NOMO-1 treated with dmso at 0.1 percent for 144 hours (cell line): Measurements from ENCODE around the gene GPR89B.
"Not testable (repeated sequence)": the region's sequence is repeated elsewhere in the genome, so short reads cannot be mapped to it uniquely, and the experiment has no call there.

Source experiments
- DNase-seq: peaks from one replicate; lab custom pipeline; 2025; ENCODE audit not compliant: unreplicated experiment; lab: John Stamatoyannopoulos, UW

Gene GPR89B

DNA sequence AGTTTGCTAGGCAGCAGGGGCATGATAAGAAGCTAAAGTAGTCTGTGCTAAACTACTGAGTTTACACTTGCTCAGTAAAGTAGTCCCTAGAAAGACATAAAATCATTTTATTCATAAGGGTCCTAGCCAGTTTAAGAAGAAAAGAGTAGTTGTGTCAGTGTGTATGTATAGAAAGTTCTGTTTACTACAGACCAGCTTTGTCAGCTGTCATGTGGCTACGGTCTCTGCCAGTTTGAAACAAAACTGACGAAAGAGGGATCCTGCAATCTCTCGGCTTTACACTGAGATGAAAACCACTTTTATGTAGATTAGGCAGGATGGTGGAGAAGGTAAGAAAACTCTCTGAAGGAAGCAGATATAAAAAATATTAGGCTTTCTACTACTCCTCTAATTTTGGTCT, 7.1 kb downstream of the GPR89B start:
- not testable (repeated sequence) for DNase-seq

DNA sequence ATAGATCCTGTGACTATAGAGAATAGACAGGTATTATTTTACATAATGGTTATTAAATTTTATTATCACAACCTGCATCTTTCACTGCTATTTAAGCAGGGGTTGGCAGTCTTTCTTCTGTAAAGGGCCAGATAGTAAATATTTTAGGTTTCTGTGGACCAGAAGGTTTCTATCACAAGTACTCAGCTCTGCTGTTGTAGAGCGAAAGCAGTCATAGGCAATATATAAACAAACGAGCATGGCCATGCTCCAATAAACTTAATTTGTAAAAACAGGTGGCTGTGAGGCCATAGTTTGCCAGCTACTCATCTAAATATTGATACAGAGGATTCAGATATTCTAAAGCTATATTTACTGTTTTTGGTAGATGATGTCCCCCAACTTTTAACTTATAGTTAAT, 12.2 kb downstream of the GPR89B start:
- DNase-seq, result not testable (repeated sequence)

DNA sequence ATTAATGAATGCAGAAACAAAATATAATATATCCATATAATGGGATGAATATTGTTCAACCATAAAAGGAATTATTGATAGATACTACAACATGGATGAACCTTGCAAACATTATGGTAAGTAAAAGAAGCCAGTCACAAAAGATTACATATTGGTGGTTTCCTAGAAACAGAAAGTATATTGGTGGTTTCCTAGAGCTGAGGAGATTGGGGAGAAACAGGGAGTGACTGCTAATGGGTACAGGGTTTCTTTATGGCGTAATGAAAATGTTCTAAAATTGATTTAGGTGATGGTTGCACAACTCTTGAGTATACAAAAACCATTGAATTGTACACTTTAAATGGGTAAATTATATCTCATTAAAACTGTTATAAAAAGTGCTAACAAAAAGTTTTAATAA, 14.3 kb downstream of the GPR89B start:
- DNase-seq, result not testable (repeated sequence)

DNA sequence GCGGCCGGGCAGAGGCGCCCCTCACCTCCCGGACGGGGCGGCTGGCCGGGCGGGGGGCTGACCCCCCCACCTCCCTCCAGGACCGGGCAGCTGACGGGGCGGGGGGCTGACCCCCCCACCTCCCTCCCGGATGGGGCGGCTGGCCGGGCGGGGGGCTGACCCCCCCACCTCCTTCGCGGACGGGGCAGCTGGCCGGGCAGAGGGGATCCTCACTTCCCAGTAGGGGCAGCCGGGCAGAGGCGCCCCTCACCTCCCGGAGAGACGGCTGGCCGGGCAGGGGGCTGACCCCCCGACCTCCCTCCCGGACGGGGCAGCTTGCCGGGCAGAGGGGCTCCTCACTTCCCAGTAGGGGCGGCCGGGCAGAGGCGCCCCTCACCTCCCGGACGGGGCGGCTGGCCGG, 21.3 kb downstream of the GPR89B start:
- not testable (repeated sequence) for DNase-seq

DNA sequence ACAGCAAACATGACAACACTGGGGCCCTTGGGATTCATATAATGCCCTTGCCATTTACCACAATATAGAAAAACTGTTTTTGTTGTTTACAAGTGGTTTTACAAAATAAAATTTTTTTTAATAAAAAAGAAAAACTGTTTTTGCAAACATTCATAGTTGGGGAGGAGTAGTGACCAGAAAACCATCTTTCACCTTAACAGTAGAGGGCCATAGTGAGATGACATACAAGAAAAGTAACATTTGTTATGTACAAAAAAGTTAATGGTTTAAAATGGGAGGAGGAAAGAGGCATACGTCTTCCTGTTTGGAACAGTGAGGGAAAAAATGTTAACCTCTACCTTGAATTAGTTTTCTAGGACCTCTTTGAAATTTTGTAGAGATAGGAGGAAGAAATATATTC, 30.7 kb downstream of the GPR89B start:
- not testable (repeated sequence) for DNase-seq

DNA sequence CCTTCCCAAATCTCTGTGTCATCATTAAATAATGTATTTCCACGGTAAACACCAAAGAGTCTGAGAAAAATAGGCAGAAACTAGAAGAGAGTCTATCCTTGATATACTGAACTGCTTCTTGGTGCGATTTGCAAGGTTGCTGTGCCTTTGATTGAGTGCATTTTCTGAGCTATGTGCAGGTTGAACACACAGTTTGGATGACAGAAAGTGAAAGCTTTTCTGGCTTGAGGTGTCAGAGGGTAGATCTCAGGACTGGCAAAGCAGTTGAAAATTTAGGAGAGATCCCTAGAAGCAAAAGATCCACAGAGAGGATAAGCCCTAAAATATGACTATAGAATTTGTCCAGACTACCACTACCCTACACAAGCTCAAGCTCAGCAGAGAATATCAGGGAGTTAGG, 31.5 kb downstream of the GPR89B start:
- not testable (repeated sequence) for DNase-seq

DNA sequence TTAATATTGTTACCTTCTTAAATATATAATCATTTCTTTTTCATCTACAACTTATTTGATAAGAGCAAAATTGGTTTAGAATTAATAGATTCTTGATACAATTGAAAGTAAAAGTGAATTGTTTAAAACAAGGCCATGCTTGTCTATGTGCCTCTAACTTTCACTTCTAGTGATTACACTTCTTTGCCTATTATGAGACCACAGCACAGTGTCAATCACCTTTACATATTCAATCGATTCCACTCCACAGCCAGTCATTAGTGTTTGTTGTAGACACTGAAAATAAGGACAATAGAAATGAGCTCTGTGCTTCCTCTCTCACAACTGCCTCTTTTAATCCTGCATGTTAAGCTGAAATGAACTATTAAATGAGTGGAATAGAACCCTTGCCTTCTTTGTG, 36.4 kb downstream of the GPR89B start:
- not testable (repeated sequence) for DNase-seq

DNA sequence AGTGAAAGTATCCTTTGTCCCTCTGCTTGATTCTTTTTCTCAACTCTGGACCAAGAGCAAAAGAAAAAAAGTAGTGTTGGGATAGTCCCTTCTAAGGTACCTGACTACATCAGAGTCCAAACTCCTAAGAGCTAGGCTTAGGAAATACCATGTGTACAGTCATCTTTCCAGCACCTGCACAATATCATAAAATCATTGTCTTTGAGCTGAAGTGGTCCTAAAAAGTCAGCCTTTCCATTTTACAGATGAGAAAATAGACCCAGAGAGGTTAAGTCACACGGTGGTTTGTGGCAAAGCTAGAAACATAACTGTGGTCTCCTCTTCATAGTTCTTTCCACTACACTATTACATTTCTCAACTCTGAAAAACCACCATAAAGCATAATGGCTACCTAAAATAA, 38.4 kb downstream of the GPR89B start:
- not testable (repeated sequence) for DNase-seq

DNA sequence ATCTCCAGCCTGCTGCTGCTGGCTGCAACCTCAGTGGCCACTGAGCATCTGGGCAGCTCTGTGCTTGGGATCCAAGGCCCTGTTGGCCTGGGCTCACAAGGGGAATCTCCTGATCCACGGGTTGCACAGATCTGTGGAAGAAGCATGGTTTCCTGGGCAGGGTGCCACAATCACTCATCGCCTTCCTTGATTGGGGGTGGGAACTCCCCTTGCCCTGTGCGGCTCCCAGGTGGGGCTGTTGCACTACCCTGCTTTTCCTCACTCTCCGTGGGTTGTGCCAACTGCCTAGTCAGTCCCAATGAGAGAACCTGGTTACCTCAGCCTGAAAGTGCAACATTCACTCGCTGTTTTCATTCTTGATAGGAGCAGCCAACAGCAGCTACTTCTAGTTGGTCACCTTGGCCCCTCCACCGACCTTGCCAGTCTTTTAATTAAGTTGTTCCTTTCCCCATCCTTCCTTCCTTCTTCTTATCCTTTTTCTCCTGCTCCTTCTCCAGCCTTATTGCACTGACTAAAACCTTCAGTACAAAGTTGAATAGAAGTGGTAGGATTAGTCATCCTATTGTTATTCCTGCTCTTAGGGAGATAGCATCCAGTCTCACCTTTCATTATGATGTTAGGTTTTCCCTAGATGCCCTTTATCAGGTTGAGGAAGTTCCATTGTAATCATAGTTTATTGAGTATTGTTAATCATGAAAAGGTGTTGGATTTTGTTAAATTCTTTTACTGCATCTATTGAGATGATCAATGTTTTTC, 50.9 kb downstream of the GPR89B start:
- DNase-seq, result not testable (repeated sequence)

DNA sequence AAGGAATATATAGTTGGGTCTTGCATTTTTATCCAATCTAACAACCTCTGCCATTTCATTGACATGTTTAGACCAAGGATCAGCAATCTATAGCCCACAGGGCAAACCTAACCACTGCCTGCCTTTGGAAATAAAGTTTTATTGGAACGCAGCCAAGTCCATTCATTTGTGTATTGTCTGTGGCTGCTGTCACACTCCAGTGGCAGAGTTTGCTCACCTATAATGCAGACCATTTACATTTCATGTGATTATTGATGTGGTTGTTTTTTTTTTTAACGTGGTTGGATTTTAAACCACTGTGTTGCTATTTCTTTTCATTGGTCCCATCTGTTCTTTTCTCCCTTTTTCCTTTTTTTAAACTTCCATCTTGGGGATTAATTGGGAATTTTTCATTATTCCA, 57.2 kb downstream of the GPR89B start:
- not testable (repeated sequence) for DNase-seq

DNA sequence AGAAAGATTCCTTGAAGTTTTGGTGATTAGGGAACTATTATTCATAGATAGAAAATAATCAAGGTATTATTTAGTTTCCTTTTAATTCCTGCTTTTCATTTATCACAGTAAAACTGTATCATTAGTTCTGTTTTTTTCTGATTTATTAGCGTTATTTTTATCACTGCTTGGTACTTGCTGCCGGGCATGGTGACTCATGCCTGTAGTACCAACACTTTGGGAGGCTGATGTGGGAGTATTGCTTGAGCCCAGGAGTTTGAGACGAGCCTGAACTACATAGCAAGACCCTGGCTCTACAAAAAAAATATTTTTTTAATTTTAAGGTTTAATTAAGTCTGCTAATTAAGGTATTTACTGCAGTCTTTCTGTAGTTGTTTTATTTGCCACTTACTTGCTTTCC, 59.7 kb downstream of the GPR89B start:
- not testable (repeated sequence) for DNase-seq

DNA sequence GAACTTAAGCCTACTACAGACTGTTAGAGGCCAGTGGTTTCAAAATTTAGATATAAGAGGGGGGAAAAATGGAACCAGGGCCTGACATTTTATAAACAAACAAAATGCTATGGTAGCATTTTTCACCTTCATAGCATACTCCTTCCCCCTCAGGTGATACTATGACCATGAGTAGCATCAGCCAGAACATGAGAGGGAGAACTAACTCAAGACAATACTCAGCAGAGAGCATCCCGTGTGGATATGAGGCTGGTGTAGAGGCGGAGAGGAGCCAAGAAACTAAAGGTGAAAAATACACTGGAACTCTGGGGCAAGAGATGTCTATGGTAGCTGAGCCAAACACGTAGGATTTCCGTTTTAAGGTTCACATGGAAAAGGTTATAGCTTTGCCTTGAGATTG, 64.7 kb downstream of the GPR89B start:
- not testable (repeated sequence) for DNase-seq

DNA sequence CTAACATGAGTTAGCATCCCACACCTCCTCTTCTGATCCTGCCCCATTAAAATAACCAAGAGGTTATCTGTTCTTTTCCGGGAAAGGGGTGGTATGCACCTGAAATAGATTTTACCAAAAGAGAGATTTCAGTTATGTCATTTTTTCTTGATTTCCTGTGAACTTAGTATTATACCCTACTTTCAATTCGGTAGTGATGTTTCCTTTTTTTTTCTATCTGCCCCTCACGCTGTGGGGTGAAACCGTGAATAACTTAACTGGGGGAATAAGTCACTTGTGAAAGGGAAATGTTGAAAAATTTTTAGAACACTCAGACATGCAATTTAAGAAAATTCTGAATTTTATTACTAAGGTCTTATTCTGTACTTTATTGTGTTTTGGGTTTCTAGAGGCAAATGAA, 65.2 kb downstream of the GPR89B start:
- DNase-seq, result not testable (repeated sequence)

DNA sequence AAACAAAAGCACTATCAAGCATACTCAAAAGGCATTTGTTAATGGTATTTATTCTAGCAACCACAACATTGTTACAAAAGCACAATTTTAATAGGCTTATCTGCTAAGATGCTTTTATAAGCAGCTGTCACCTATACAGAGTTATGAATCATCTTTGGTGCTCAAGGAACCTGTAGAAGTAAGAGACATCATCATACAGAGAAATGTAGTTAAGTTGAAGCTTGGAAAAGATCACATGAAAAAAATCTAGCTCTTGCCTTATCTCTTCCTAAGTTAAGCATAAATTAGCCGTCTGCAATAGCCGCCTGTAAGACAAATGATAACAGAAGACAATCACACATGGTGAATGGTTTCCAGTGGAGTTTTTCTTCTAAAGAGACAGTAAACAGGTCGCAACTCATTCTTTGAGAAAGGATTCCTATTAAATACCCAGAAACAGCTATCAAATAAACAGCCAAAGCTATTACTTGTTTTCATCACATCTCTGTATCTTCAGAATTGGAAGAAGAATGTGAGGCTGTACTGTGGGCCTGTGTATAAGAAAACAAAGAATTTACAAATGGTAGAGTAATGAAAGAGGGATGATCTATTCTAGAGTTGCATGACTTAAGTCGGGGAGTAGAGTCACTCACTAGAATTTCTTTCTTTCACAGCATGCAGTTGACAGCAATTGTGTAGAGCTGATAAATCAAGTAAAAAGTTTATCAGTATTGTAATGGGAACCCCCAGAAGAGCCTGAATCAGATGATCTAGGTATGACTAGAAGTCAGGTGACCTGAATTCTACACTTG, 65.8 kb downstream of the GPR89B start:
- not testable (repeated sequence) for DNase-seq

DNA sequence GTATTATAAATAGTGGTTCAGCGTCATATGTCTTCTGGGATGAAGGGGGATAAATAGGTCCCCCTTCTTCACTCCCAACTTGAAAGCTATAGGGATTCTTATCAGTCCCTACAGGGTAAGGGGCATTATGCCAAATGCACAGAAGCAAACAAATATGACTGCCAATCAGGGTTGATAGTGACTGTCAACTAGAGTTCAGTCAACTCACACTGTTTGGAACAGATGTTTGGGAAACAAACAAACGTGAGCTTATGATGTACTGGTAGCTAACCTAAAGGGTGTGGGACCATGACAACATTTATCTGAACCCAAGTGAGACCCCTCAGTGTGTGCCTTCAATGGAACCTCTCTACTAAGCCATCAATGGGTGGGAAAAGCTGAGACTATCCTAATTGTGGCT, 67.9 kb downstream of the GPR89B start:
- DNase-seq, result not testable (repeated sequence)

DNA sequence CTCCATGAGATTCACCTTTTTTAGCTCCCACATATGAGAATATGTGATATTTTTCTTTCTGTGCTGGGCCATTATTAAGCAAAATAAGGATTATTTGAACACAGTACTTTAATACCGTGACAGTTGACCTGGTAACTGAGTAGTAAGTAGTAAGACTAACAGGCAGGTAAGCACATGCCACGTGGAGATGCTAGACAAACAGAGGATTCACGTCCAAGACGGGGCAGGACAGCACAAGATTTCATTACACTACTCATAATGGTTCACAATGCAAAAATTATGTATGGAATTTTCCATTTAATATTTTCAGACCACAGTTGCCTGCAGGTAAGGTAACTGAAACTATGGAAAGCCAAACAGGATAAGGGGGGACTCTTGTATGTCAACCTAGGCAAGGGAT, 79.5 kb downstream of the GPR89B start:
- not testable (repeated sequence) for DNase-seq

DNA sequence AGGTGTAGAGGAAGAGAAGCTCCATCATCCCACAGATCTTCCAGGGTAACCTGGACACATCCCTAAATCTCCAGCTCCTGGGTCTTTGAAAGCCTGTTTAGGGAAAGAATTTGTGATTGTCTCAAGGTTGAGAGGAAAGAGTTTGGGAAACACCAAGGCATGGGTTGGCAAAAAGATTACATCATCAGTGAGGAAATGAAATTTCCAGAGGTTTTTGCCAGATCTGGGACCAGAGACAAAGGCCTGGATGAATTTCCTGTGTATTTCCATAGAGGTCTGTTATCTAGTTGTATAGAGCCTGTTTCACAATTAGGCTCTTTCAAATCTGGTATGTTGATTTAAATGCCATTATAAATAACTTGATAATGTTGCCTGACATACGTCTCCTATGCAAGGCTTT, 82.3 kb downstream of the GPR89B start:
- DNase-seq, result no peak

DNA sequence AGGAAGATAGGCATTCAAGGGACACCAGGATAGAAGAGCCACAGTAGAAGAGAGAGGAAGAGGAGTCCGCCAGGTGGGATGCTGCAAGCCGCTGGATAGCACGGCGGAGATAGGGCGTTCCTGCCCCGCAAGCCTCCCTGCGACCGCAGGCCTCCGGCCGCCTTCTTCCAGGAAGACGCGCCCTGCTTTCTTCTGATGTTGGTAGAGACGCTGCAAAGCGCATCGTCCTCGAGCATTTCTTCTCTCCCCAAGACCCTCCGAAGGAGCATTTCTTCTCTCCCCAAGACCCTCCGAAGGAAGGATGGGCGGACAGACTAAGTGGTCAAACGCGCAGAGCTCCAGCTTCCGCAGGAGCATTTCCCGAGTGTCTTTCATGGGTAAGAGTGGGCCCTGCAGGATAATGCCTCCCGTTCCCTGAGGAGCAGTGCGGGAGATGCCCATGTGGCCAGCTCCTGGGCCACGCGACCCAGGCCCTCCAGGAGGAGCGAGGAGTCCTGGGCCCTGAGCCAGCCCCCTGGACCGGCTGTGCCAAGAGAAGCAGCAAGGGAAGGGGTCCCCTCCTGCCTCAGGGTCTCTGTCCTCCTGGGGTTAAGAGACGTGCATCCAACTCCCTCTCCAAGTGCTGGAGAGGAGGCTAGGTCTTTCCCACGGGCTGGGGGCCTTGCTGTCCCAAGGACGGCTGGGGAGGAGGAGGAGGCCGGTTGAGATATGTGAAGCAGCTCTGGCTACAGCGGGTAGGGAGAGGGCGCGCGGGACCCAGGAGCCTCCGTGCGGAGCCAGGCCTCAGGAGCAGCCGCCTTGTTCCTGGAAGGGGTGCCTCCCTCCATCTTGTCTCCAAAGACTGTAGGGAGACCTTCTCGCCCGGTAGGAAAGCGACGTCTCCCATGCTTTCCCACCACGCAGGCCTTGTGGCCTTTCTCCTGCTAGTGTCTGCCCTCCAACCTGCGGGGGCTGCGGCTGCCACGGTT, 85.2 kb downstream of the GPR89B start:
- DNase-seq, result not testable (repeated sequence)

DNA sequence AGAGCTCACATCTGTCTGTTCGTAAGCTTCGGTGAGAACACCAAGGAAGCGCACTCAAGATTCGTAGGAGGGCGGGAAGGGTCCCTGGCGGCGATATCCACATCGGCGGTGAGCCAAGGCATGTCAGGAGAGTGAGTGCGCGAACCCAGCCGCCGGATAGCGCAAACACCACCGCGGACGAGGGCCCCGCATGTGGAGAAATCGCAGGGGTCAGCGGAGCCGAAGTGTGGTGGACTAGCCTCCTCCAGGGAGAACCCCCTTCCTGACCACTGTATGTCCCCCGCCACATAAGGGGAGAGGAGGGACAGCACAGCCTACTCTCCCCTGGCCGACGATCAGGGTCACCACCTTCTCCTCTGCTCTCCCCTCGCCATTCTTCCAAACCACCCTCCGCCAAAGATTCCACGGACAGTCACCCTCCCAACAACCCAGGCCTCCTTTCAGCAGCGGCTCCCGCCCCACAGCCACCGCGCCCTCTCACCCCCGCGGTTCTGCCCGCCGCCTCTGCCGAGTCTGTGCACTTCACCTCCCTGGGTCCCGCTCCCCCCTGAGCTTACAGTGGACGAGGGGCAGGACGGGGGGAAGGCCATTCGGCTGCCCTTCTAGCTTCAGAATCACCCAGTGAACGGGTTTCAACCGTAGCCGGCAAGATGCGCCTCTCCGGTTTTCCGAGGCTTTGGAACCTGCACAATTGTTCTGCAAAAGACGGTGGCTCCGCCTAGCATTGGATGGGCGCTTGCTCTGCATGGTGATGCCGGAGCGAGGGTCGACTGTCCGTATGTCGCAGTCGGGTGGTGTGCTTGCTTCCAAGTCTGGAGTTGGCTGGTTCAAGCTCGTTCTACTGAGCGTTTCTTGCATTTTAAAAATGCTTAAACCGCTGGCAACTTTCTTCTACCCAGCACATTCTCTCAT, 86.3 kb downstream of the GPR89B start:
- not testable (repeated sequence) for DNase-seq

DNA sequence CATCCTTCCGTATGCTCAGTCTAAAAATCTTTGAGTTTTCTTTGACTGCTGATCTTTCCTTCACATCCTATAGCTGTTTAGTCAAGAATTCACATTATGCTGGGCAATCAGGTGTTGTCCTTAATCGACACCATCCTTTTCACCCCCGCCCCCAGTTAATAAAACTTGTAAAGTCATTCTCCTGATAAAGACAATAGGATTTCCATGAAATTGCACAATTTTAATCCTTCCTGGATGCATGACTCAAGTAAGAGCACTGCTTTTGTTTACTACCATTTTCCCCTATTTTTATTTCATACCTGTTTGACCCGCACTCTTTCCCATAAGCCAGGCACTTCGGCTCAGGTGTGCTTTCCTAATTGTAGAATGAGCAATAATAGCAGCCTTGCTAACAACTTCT, 96.7 kb downstream of the GPR89B start:
- DNase-seq, result not testable (repeated sequence)
